Activated T-cell treated with anti-CD3 and anti-CD28 coated beads for 24 hours (primary cell): ENCODE results near the gene COASY.
"Not testable (repeated sequence)": the region's sequence is repeated elsewhere in the genome, so short reads cannot be mapped to it uniquely, and the experiment has no call there.

Experiments
- DNase-seq: peaks from one replicate; pipeline ENCODE4 v3.0.0-alpha.2; 2020; ENCODE audit warnings: low read depth

Gene COASY

DNA sequence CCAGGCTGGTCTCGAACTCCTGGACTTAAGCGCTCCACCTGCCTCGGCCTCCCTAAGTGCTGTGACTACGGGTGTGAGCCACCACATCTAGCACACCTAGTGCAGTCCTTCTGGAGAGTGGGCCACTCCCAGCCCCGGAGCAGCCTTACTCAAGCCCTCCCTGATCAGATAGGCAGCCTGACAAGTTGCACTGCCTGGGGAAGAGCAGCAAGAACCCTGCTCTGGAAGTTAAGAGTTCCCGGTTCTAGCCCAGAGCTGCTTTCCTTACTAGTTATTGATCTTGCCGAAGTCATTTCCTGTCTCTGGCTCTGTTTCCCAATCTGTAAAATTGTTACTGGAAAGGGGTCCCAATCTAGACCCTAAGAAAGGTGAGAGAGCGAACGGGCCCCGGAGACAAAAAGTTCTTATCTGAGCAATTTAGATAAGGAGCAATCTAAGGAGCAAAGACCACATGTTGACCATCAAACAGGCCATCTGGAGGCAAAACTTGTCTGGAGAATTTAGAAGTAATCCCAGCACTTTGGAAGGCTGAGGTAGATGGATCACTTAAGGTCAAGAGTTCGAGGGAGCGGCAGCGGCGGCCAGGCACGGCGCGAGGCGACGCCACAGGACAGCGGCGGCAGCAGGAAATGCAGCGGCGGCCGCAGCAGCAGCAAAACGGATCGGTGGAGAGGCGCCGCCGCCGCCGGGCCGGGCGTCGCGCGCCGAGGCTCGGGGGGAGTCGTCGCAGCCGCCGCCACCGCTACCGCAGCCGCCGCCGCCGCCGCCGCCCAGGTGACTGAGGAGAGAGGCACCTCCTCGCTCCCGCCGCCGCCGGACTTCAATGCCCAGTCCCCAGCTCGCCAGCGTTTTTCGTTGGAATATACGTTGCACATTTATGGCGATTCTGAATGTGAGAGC lies 30.2 kb upstream of the COASY start:
- DNase-seq = no peak

DNA sequence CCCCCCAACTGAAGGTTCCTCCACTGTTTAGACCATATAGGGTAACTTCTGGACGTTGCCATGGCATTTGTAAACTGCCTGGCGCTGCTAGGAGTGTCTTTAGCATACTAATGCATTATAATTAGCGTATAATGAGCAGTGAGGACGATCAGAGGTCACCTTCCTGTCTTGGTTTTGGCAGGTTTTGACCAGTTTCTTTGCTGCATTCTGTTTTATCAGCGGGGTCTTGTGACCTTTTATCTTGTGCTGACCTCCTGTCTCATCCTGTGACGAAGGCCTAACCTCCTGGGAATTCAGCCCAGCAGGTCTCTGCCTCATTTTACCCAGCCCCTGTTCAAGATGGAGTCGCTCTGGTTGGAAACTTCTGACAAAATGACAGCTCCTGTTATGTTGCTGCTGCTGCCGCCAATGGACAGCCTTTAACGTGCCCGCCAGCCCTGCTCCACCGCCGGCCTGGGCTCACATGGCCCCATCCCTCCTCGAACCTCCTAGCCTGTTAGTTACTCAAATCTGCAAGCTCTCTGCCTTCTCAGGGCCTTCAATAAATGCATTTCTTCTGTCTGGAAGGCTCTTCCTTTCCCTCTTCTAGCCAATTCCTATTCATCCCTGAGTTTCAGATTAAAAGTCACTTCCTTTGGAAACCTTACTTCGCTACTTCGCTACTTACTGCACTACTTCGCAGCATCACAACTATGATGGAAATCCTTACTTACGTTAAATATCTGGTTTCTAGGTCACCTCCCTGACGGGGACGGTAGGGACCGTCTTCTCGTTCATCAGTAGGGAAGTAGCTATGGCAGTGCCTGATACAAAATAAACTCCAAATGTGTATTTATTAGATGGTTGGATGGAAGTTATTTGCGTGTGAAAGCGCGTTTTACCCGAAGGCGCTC lies 26.5 kb upstream of the COASY start:
- DNase-seq = no peak

GRCh38 chr17:42536048-42536371 lies 25.9 kb upstream of the COASY start, which contains the start of gene NAGLU:
TSS of gene NAGLU (plus strand) at chr17:42536241. CDS start at chr17:42536273, 32 bp downstream.
- peak; percentile 81 for DNase-seq

- peak; percentile 66 for DNase-seq
Observed at GRCh38 chr17:42536372-42537155, 25.4 kb upstream of the COASY start.

DNA sequence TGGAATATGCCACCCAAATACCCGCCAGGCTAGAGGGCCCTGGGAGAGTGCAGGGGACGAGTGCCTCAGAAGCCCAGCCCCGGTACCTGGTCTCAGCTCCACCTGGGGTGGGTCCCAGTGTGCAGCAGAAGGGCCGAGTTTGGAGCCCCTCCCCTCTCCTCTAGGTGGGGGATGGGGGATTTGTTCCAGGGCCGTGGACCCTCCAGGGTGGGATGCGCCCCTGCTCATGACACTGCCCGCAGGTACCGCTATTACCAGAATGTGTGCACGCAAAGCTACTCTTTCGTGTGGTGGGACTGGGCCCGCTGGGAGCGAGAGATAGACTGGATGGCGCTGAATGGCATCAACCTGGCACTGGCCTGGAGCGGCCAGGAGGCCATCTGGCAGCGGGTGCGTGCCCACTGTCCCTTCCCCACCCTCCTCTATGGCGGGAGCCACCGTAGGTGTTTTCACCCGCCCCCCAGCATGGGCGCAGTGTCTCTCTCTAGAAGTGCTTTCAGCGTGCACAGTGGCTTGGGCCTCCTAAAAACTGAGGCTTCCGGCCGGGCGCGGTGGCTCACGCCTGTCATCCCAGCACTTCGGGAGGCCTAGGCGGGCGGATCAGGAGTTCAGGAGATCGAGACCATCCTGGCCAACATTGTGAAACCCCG lies 24.7 kb upstream of the COASY start:
- no peak for DNase-seq

DNA sequence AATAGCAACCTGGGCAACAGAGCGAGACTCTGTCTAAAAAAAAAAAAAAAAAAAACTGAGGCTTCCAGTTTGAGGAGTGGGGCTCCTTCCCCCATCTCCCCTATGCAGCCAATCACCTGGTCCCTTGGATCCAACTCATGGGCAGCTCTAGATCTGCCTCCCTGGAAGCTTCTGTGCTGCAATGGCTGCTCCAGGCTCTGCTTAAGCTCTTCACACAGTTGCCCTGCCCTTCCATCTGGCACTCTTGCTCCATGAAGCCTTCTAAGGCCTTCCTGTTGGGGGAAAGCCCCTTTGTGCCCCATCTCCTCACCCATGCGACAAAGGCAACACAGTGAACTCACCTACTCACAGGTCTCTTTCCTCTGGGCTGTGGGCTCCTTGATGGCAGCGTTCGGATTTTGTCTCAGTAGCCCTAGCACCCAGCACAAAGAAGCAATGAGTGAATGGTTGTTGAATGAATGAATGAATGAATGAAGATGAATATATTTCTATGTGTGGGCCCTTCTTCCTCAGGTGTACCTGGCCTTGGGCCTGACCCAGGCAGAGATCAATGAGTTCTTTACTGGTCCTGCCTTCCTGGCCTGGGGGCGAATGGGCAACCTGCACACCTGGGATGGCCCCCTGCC lies 24.0 kb upstream of the COASY start:
- no peak for DNase-seq

DNA sequence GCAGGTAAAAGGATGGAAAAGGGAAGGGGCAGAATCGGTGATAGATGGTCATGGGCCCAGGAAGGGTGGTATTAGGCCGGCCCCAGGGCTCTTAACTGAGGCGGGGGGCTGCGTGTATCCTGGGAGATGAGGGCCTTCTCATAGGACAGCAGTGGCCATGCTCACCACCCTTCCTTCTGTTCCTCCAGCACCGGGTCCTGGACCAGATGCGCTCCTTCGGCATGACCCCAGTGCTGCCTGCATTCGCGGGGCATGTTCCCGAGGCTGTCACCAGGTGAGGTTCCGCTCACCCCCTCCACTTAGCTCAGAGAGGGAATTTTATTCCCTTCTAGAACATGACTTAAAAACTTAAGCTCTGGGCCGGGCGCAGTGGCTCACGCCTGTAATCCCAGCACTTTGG lies 23.5 kb upstream of the COASY start:
- no peak for DNase-seq

DNA sequence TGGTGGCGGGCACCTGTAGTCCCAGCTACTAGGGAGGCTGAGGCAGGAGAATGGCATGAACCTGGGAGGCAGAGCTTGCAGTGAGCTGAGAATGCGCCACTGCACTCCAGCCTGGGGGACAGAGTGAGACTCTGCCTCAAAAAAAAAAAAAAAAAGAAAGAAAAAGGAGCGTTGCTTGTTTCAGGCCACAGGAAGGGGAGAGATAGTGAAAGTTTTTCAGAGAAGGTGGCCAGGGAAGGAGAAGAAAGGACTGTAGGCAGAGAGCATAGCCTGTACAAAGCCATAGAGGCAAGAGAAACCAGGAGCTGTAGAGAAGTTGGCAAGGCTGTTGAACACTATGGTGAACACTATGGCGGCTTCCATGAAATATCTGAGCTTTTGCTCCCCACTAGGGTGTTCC lies 21.4 kb upstream of the COASY start:
- DNase-seq = not testable (repeated sequence)

DNA sequence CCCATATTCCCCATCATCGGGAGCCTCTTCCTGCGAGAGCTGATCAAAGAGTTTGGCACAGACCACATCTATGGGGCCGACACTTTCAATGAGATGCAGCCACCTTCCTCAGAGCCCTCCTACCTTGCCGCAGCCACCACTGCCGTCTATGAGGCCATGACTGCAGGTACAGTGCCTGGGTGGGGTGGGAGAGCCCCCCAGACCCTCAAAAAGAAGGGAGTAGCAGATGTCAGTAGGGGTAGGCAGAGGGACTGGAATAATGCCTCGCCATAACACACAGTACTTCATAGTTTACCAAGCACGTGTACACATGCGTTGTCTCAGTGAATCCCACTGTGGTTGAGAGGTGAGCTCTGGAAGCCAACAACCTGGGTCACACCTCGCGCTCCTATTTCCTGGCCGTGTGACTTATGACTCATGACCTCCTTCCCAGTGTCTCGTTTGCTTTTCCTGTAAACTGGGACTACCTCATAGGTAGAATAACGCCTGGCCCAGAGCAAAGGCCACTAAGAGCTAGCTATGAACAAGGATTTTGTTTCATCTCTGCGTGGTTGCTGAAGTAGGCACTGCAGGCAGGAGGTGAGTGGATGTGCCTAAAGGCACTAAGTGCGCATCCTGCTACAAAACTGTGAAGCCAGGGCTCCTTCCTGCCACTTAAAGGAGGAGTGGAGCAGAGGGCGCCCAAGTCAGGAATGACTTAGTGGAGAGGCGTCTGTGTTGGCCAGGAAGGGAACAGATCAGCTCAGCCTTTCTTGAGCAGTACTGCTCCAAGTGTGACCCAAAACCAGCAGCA lies 20.7 kb upstream of the COASY start:
- DNase-seq = no peak

DNA sequence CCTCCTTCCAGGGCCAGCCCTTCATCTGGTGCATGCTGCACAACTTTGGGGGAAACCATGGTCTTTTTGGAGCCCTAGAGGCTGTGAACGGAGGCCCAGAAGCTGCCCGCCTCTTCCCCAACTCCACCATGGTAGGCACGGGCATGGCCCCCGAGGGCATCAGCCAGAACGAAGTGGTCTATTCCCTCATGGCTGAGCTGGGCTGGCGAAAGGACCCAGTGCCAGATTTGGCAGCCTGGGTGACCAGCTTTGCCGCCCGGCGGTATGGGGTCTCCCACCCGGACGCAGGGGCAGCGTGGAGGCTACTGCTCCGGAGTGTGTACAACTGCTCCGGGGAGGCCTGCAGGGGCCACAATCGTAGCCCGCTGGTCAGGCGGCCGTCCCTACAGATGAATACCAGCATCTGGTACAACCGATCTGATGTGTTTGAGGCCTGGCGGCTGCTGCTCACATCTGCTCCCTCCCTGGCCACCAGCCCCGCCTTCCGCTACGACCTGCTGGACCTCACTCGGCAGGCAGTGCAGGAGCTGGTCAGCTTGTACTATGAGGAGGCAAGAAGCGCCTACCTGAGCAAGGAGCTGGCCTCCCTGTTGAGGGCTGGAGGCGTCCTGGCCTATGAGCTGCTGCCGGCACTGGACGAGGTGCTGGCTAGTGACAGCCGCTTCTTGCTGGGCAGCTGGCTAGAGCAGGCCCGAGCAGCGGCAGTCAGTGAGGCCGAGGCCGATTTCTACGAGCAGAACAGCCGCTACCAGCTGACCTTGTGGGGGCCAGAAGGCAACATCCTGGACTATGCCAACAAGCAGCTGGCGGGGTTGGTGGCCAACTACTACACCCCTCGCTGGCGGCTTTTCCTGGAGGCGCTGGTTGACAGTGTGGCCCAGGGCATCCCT lies 18.5 kb upstream of the COASY start:
- no peak for DNase-seq

GRCh38 chr17:42544874-42545283 lies 17.1 kb upstream of the COASY start:
- DNase-seq = no peak

DNA sequence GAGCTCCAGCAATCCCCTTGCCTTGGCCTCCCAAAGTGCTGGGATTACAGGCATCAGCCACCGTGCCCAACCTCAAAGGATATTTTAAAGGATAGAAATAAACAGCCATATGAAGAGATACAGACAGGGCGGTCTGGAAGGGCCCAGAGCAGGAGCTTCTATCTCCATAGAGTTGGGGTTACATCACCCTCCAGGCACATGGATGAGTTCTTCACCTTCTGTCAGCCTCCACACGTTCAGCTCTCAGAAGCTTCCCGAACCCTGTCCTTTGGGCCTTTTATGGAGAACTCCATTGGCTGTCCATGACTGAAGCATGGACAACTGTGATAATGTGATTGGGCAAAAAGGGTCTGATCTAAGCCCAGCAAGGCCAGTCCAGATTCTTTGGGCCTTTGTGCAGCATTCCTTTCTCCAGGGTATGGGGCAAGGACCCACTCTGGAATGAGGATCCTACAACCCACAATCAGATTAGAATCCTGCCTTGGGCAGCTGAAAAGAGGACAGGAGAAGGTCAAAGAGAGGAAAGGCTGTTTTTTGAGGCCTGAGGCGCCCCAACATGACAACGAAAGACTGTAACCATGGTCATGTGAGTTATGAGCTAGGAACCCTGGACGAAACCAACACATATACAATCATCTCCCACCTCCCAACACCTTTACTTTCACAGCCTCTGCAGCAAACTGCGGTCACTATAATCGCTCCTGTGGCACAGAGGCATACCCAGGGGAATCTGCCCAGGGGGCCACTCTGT lies 16.0 kb upstream of the COASY start:
- DNase-seq = not testable (repeated sequence)

DNA sequence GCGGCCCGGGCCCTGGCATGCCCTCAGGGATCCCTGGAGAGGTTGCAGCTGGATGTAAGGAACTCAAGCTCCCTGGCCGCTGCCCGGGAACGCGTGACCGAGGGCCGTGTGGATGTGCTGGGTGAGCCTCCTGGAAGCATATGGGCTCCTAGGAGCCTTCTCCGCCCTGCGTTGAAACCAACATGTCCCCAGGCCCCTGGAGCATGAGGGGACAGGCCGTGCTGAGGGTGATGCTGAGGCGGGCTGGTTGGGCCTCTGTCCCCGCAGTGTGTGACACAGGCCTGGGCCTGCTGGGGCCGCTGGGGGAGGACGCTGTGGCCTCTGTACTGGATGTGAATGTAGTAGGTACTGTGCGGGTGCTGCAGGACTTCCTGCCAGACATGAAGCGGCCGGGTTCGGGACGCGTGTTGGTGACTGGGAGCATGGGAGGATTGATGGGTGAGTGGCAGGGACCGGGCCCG lies 14.9 kb upstream of the COASY start:
- no peak for DNase-seq

DNA sequence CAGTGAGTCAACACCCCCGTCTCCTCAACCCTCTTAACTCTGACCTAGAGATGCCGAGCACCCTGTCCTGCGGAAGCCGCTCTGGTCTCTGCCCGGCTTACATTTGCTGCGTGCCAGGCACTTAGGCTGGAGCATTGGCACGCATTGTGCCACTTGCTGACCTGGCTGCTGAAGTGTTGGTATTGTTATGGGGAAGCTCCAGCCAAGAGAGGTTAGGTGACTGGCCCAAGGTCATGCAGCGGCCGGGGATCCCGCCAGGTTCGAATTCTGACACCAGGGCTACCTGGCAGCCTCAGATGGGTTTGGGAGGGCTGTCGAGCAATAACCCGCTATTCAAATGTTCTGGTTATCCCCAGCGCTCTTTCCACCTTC lies 14.3 kb upstream of the COASY start:
- DNase-seq = no peak

DNA sequence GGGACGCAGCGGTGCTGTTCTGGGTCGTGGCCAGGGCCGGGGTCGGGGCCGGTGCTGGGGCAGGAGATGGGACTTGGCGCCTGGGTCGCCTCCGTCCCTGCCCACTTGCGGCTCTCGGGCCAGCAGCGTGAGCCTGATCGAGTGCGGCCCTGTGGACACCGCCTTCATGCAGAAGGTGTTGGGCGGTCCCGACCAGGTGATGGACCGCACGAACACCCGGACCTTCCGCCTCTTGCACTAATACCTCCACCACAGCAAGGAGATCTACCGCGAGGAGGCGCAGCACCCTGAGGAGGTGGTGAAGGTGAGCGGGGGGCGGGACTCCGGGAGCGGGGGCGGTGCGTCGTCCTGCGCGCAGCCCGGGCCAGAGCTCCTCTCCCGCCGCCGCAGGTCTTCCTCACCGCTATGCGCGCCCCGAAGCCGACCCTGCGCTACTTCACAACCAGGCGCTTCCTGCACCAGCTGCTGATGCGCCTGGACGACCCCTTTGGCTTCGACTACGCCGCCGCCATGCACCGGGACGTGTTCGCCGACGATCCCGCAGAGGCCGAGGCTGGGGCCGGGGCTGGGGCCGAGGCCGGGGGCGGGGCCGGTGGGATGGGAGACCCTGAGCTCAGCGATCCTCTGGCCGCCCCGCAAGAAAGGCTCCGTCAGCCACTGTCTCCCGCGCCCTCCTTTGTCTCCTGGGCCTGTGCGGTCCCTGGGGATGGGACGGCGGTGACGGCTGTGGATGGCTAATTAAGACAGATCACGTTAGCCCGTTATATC lies 13.7 kb upstream of the COASY start:
- peak; percentile 67 for DNase-seq

DNA sequence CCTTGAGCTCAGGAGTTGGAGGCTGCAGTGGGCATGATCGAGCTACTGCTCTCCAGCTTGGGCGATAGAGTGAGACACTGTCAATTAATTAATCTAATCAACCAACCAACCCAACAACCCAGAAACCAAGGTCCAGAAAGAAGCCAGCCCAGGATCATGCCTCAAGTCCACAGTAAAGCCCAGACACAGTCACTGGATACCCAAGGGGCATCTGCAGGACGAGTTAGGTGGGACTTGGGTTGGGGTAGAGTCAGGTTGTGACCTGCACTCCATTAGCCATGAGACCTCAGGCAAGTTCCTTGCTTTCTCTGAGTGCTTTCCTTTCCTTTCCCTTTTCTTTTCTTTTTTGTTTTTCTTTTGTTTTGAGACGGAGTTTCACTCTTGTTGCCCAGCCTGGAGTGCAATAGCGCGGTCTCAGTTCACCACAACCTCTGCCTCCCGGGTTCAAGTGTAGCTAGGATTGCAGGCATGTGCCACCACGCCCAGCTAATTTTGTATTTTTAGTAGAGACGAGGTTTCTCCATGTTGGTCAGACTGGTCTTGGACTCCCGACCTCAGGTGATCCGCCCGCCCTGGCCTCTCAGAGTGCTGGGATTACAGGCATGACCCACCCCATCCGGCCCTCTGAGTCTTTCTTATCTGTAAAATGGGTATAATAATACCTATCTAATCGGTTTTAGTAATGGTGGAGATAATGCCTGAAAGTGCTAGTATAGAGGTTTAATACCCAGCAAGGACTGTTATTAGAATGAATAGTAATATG lies 12.8 kb upstream of the COASY start:
- no peak for DNase-seq

- DNase-seq = not testable (repeated sequence)
Observed at GRCh38 chr17:42552736-42553135, 9.2 kb upstream of the COASY start, which contains the start of gene HSD17B1. TSS of gene HSD17B1 (plus strand) at chr17:42552923. CDS start at chr17:42552934, 11 bp downstream.
